ENCODE results near the gene CCL11. TPM values are rescaled to one million over a fixed set of nuclear protein-coding genes. Genes with fewer than 3 reads are reported as not detected.

The CCL11 gene
- total RNA-seq, 2 donors from 2014 or later, result not detected

DNA sequence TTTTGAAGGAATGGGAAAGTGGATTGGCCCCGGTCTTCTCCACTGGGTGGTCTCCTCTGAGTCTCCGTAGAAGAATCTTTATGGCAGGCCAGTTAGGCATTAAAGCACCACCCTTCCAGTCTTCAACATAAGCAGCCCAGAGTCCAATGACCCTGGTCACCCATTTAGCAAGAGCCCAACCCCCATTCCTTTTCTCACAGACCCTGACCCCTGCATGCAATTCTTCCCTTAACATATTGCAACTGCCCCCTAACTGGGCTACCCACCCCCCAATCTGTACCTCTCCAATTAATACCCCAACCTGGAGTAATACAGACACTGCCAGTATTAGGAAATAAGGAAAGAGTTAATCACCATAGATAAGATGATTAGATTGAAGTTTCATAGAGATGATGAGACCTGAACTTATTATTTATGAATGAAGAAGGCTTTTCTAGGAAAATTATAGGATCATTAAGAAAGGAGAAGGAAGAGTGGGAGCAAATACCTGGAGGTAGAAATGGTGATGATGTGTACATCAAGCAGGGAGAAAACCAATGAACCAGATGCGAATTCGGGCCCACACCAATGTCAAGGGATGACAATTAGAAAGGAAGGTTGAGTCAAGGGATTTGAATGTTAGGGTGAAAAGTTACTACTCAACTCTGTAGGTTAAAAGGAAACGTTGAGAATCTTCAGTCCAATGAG lies 28.1 kb upstream of the CCL11 start:
- ATAC-seq (ENCODE audit: insufficient number of reproducible peaks, low FRiP score, low read depth) (no peak), DNase-seq (ENCODE audit: low spot score) (no peak)
- Histone ChIP-seq H3K27me3 (replicated peaks; ENCODE audit: insufficient read depth) (no peaks in the 10 kb centered on the region), H3K9me3 (no peaks in the 10 kb centered on the region), H3K4me3 (no peak overlapping the region), H3K36me3 (no peaks in the 10 kb centered on the region), H3K4me1 (ENCODE audit: control insufficient read depth in 1 of 2, low read depth in 2 of 2) (peaks cover 26 to 55% of the 10 kb centered on the region in 2 donors), H3K27ac (no peak overlapping the region)
- no peak for TF ChIP-seq CTCF (IDR thresholded peaks at IDR 0.05)

GRCh38 chr17:34257986-34258326 lies 27.6 kb upstream of the CCL11 start:
- no peak for ATAC-seq (ENCODE audit: insufficient number of reproducible peaks, low FRiP score, low read depth)
- DNase-seq (ENCODE audit: low spot score), result no peak
- Histone ChIP-seq H3K4me3 (no peak overlapping the region), H3K36me3 (no peaks in the 10 kb centered on the region), H3K27ac (peak overlapping the region in 1 of 2 donors; percentile 24), H3K9me3 (no peaks in the 10 kb centered on the region), H3K4me1 (ENCODE audit: control insufficient read depth in 1 of 2, low read depth in 2 of 2) (peaks cover 21 to 50% of the 10 kb centered on the region in 2 donors), H3K27me3 (replicated peaks; ENCODE audit: insufficient read depth) (no peaks in the 10 kb centered on the region)
- TF ChIP-seq CTCF (IDR thresholded peaks at IDR 0.05), result no peak

DNA sequence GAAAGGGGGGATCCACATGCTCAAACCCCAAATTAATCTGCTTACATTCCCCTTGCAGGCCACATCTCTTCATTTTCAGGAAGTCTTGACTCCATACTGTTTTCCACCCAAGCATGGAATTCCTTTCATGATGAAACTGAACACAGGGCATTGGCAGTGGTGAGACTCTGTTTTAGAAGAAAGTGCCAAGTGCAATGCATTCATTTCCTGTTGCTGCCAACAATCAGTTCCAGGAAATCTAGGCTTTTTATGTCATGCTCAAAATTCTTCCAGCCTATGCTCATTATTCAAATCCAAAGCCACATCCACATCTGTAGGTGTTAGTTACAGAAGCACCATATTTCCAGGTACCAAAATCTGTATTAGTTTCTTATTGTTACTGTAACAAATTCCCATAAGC lies 26.4 kb upstream of the CCL11 start:
- no peak for DNase-seq (ENCODE audit: low spot score)
- Histone ChIP-seq H3K27ac (peak overlapping the region in 1 of 2 donors; percentile 24), H3K27me3 (replicated peaks; ENCODE audit: insufficient read depth) (no peaks in the 10 kb centered on the region), H3K9me3 (no peaks in the 10 kb centered on the region), H3K36me3 (no peaks in the 10 kb centered on the region), H3K4me1 (ENCODE audit: control insufficient read depth in 1 of 2, low read depth in 2 of 2) (peaks cover 12 to 39% of the 10 kb centered on the region in 2 donors), H3K4me3 (no peak overlapping the region)
- peak; percentile 48 for ATAC-seq (ENCODE audit: insufficient number of reproducible peaks, low FRiP score, low read depth)
- no peak for TF ChIP-seq CTCF (IDR thresholded peaks at IDR 0.05)

DNA sequence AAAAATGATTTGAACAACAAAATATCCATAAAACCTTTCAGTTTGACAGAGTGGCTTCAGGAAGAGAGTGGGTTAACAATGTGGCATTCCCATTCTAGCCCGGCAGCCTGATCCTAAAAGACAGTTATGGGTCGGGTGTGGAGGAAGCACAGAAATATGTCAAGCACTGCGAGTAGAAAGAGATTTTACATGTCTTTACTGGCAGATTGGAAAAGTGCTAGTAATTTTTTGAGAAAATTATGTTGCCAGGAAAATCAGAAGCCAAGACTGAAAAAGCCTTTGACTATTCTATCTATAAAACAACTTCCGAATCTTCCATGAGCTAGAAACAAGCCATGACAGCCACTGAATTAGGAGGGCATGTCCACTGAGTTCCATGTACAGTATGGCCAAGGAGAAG lies 24.7 kb upstream of the CCL11 start:
- no peak for TF ChIP-seq CTCF (IDR thresholded peaks at IDR 0.05)
- Histone ChIP-seq H3K4me3 (no peak overlapping the region), H3K27ac (no peak overlapping the region), H3K9me3 (no peaks in the 10 kb centered on the region), H3K4me1 (ENCODE audit: control insufficient read depth in 1 of 2, low read depth in 2 of 2) (peaks cover 3 to 22% of the 10 kb centered on the region in 2 donors), H3K36me3 (no peaks in the 10 kb centered on the region), H3K27me3 (replicated peaks; ENCODE audit: insufficient read depth) (no peaks in the 10 kb centered on the region)
- DNase-seq (ENCODE audit: low spot score), result no peak
- no peak for ATAC-seq (ENCODE audit: insufficient number of reproducible peaks, low FRiP score, low read depth)

GRCh38 chr17:34261568-34262337 lies 23.8 kb upstream of the CCL11 start:
- no peak for TF ChIP-seq CTCF (IDR thresholded peaks at IDR 0.05)
- no peaks in the 10 kb centered on the region for H3K9me3 ChIP-seq
- peaks cover 3 to 13% of the 10 kb centered on the region in 2 donors for H3K4me1 ChIP-seq (ENCODE audit: control insufficient read depth in 1 of 2, low read depth in 2 of 2)
- no peaks in the 10 kb centered on the region for H3K27me3 ChIP-seq (replicated peaks; ENCODE audit: insufficient read depth)
- ATAC-seq (ENCODE audit: insufficient number of reproducible peaks, low FRiP score, low read depth) (no peak), DNase-seq (ENCODE audit: low spot score) (no peak)
- no peak overlapping the region for H3K27ac ChIP-seq
- H3K36me3 ChIP-seq, result no peaks in the 10 kb centered on the region
- no peak overlapping the region for H3K4me3 ChIP-seq
